Measurements from ENCODE around the gene PPP2R2C.

DNA sequence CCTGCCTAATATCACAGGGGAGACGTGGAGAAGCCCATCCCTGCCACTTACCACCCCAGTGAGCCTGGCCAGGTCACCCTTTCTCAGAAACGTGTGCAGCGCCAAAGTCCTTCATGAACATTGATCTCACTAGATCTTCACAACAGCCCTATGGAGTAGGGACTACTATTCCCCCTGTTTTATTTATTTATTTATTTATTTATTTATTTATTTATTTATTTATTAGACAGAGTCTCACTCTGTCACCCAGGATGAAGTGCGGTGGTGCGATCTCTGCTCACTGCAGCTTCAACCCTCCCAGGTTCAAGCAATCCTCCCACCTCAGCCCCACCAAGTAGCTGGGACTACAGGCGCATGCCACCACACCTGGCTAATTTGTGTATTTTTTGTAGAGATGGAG, 61.8 kb downstream of the PPP2R2C start:
- no peak for TF ChIP-seq ZNF629 (tag by site-specific recombination; IDR thresholded peaks at IDR 0.05)
- no peak for TF ChIP-seq TCF7L2 (IDR thresholded peaks at IDR 0.05; ENCODE audit: borderline replicate concordance, low read depth, low read length)
- no peak for TF ChIP-seq YY1 (tag by site-specific recombination; IDR thresholded peaks at IDR 0.05)
- TF ChIP-seq, protein P1, sequence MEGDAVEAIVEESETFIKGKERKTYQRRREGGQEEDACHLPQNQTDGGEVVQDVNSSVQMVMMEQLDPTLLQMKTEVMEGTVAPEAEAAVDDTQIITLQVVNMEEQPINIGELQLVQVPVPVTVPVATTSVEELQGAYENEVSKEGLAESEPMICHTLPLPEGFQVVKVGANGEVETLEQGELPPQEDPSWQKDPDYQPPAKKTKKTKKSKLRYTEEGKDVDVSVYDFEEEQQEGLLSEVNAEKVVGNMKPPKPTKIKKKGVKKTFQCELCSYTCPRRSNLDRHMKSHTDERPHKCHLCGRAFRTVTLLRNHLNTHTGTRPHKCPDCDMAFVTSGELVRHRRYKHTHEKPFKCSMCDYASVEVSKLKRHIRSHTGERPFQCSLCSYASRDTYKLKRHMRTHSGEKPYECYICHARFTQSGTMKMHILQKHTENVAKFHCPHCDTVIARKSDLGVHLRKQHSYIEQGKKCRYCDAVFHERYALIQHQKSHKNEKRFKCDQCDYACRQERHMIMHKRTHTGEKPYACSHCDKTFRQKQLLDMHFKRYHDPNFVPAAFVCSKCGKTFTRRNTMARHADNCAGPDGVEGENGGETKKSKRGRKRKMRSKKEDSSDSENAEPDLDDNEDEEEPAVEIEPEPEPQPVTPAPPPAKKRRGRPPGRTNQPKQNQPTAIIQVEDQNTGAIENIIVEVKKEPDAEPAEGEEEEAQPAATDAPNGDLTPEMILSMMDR (tag by site-specific recombination; IDR thresholded peaks at IDR 0.05) = no peak
- TF ChIP-seq ZNF10 (tag by site-specific recombination; IDR thresholded peaks at IDR 0.05) = no peak
- TF ChIP-seq ZNF843 (tag by site-specific recombination; IDR thresholded peaks at IDR 0.05) = no peak
- TF ChIP-seq MZF1 (tag by site-specific recombination; IDR thresholded peaks at IDR 0.05; ENCODE audit: borderline replicate concordance) = no peak
- TF ChIP-seq, protein P2, sequence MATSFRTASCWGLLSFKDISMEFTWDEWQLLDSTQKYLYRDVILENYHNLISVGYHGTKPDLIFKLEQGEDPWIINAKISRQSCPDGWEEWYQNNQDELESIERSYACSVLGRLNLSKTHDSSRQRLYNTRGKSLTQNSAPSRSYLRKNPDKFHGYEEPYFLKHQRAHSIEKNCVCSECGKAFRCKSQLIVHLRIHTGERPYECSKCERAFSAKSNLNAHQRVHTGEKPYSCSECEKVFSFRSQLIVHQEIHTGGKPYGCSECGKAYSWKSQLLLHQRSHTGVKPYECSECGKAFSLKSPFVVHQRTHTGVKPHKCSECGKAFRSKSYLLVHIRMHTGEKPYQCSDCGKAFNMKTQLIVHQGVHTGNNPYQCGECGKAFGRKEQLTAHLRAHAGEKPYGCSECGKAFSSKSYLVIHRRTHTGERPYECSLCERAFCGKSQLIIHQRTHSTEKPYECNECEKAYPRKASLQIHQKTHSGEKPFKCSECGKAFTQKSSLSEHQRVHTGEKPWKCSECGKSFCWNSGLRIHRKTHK (tag by site-specific recombination; IDR thresholded peaks at IDR 0.05) = no peak
- no peak for TF ChIP-seq ZNF776 (tag by site-specific recombination; IDR thresholded peaks at IDR 0.05; ENCODE audit: borderline replicate concordance)
- no peak for TF ChIP-seq ZBTB7A (tag by site-specific recombination; IDR thresholded peaks at IDR 0.05; ENCODE audit: low read depth)
